Measurements from ENCODE around the gene ERBB4.

The ERBB4 gene

DNA sequence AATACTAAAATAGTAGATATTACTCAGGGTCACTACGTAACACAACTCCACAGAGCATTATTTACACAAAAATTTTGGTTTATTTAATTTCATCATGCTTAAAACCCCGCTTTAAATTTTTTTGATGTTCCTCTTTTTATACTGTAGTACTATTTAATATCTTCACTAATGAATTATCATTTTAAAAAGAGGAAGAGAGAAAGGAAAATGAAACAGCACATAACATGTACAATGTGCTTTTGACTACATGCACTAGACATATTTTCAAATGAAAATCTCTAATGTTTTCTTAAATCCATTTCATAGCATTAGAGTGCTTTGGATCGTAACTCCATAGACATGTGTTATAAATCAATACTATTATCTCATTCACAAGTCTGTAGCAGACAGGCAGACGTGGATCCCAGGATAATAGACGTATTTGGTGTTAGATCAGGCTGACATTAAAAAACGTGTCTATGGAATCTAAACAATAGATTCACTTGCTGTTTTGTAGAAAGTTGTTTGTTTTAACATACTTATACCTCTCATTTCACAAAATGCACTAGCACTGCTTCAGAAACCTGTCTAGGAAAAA is 1085.2 kb downstream of the ERBB4 start:
- Histone ChIP-seq H3K27ac (ENCODE audit: insufficient read depth, low read depth, low read length, poor library complexity, severe bottlenecking) (no peak overlapping the region), H3K4me1 (ENCODE audit: control insufficient read depth, insufficient read depth, low read length) (peaks cover 8% of the 10 kb centered on the region), H3K36me3 (ENCODE audit: control insufficient read depth, insufficient read depth, low read length) (no peaks in the 10 kb centered on the region), H3K9me3 (ENCODE audit: control insufficient read depth, low read length) (no peaks in the 10 kb centered on the region), H3K4me3 (ENCODE audit: insufficient read depth, low read depth, low read length) (no peak overlapping the region), H3K27me3 (ENCODE audit: control insufficient read depth, insufficient read depth, low read length, poor library complexity, severe bottlenecking) (no peaks in the 10 kb centered on the region)
- 89 to 96% methylated on average over 3 to 4 of the region's 6 CpGs for WGBS, 2 experiments

DNA sequence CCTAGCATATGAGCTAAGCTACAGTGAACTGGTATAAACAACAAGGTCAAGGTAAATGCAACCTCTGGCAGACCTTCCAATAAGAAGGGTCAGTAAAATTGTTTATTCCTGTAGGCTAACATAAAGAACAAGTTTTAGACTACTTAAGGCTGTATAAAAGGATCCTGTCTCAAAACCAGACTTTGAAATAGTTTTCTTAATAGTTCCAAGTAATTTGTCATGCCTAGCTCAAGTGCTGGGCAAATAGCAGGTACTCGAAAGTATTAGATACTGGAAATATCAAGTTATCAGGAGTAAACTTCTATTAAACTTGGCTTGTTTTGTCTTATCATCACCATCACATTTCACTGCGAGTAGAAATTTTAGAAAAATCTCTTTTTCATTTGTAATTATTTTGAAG is 1087.0 kb downstream of the ERBB4 start:
- Histone ChIP-seq H3K27me3 (ENCODE audit: control insufficient read depth, insufficient read depth, low read length, poor library complexity, severe bottlenecking) (no peaks in the 10 kb centered on the region), H3K4me3 (ENCODE audit: insufficient read depth, low read depth, low read length) (no peak overlapping the region), H3K9me3 (ENCODE audit: control insufficient read depth, low read length) (no peaks in the 10 kb centered on the region), H3K4me1 (ENCODE audit: control insufficient read depth, insufficient read depth, low read length) (peaks cover 8% of the 10 kb centered on the region), H3K36me3 (ENCODE audit: control insufficient read depth, insufficient read depth, low read length) (no peaks in the 10 kb centered on the region), H3K27ac (ENCODE audit: insufficient read depth, low read depth, low read length, poor library complexity, severe bottlenecking) (no peak overlapping the region)
- 89 to 100% methylated on average over 1 of the region's 2 CpGs for WGBS, 2 experiments

DNA sequence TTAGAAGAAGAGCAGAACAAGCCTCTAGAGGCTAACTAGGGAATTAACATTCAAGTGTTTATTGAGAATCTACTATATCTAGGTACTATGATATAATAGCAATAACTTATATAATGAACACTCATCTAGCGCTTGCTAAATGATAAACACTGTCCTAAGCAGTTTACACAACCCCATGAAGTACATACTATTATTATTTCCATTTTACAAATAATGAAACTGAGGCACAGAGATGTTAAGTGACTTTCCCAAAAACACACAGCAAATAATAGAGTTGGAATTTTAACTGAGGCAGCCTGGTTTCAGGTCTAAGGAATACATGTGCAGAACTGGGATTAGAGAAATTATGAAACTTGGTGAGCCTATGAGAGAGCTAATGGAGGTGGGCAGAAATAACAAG is 1088.8 kb downstream of the ERBB4 start:
- H3K27me3 ChIP-seq (ENCODE audit: control insufficient read depth, insufficient read depth, low read length, poor library complexity, severe bottlenecking), result no peaks in the 10 kb centered on the region
- WGBS, 2 experiments, result 91% methylated on average over 1 of the region's 1 CpG; no CpG with 5 or more reads in 1 of the 2 experiments
- H3K36me3 ChIP-seq (ENCODE audit: control insufficient read depth, insufficient read depth, low read length), result no peaks in the 10 kb centered on the region
- peaks cover 6% of the 10 kb centered on the region for H3K4me1 ChIP-seq (ENCODE audit: control insufficient read depth, insufficient read depth, low read length)
- no peak overlapping the region for H3K4me3 ChIP-seq (ENCODE audit: insufficient read depth, low read depth, low read length)
- H3K9me3 ChIP-seq (ENCODE audit: control insufficient read depth, low read length), result no peaks in the 10 kb centered on the region
- no peak overlapping the region for H3K27ac ChIP-seq (ENCODE audit: insufficient read depth, low read depth, low read length, poor library complexity, severe bottlenecking)

DNA sequence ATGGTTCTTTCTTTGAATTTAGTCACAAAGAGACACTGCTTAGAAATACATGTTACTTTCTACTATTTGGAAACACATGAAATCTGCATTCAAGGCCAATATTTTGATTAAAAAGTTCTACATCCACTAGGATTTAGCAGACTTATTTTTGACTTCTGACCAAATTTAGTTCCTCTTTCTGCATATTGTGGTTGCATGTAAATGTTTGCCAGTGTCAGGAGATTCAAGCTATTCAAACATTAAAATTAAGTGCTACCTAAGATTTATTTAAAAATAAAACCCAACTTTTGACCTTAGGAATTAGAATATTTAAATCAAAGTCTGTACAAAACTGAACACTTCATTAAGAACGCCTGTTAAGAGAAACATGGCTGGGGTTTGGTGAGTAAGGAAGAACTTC is 1091.1 kb downstream of the ERBB4 start:
- Histone ChIP-seq H3K9me3 (ENCODE audit: control insufficient read depth, low read length) (no peaks in the 10 kb centered on the region), H3K4me1 (ENCODE audit: control insufficient read depth, insufficient read depth, low read length) (no peaks in the 10 kb centered on the region), H3K36me3 (ENCODE audit: control insufficient read depth, insufficient read depth, low read length) (no peaks in the 10 kb centered on the region), H3K4me3 (ENCODE audit: insufficient read depth, low read depth, low read length) (no peak overlapping the region), H3K27ac (ENCODE audit: insufficient read depth, low read depth, low read length, poor library complexity, severe bottlenecking) (no peak overlapping the region), H3K27me3 (ENCODE audit: control insufficient read depth, insufficient read depth, low read length, poor library complexity, severe bottlenecking) (no peaks in the 10 kb centered on the region)
- WGBS, 2 experiments, result no CpG with 5 or more reads among the region's 1 CpG

DNA sequence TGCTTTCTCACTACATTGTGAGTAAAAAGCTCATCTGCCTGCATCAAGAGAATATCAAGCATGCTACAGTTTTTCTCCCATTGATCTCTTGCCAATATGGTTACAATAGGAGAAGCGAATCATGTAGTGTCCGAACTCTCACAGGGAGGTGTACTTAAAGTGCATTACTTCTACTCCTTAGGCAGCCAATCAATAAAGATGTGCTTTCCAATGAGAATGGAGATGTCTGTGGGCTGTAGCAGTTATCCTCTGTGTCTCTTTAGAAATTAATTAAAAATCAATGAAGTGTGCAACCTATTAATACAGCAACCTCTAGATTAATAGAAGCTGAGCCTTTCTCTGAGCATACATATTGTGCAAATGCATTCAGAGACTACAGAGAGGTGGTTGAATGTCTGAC is 1098.5 kb downstream of the ERBB4 start:
- H3K27ac ChIP-seq (ENCODE audit: insufficient read depth, low read depth, low read length, poor library complexity, severe bottlenecking), result no peak overlapping the region
- H3K4me3 ChIP-seq (ENCODE audit: insufficient read depth, low read depth, low read length), result no peak overlapping the region
- H3K4me1 ChIP-seq (ENCODE audit: control insufficient read depth, insufficient read depth, low read length), result peaks cover 2% of the 10 kb centered on the region
- no peaks in the 10 kb centered on the region for H3K27me3 ChIP-seq (ENCODE audit: control insufficient read depth, insufficient read depth, low read length, poor library complexity, severe bottlenecking)
- H3K36me3 ChIP-seq (ENCODE audit: control insufficient read depth, insufficient read depth, low read length), result no peaks in the 10 kb centered on the region
- no peaks in the 10 kb centered on the region for H3K9me3 ChIP-seq (ENCODE audit: control insufficient read depth, low read length)
- WGBS, 2 experiments, result 97 to 100% methylated on average over 2 of the region's 2 CpGs

DNA sequence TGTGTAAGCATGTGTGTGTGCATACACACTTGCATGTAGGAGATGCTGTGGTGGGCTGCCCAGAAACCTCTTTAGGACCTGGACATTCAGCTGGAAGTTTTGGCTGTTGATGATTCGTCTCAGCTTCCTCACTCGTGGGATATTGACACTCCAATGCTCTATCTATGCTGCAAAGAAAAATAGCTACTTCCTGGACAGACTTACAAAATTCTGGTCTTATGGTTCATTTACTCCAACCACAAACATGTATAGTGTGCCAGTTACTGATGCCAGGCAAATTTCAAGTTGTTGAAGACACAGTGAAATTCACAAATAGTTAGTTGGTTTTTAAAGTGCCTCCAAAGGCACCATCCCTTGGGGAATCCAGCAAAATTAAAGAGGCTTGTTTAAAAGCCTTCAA is 1099.6 kb downstream of the ERBB4 start:
- Histone ChIP-seq H3K36me3 (ENCODE audit: control insufficient read depth, insufficient read depth, low read length) (no peaks in the 10 kb centered on the region), H3K4me3 (ENCODE audit: insufficient read depth, low read depth, low read length) (no peak overlapping the region), H3K9me3 (ENCODE audit: control insufficient read depth, low read length) (no peaks in the 10 kb centered on the region), H3K27ac (ENCODE audit: insufficient read depth, low read depth, low read length, poor library complexity, severe bottlenecking) (no peak overlapping the region), H3K4me1 (ENCODE audit: control insufficient read depth, insufficient read depth, low read length) (peaks cover 4% of the 10 kb centered on the region), H3K27me3 (ENCODE audit: control insufficient read depth, insufficient read depth, low read length, poor library complexity, severe bottlenecking) (no peaks in the 10 kb centered on the region)
- WGBS, 2 experiments, result 86 to 92% methylated on average over 2 of the region's 2 CpGs

DNA sequence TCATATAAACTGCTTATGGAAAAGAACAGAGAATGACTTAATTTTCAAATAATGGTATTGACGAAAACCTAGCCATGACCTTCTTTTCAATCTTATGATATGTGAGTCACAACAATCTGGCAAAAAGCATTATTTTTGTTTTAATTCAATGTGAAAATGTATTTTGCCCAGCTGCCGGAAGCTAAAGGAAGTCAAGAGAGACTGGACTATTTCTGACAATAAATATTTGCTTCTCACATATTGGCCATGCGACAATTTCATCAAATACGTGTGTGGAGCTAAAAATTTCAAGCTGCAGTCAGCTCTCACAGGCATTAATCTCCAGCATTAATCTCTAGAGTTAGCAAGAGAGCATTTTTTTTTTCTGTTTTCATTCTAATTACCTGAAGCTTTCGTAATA is 1101.2 kb downstream of the ERBB4 start:
- WGBS, 2 experiments, result 94 to 95% methylated on average over 4 to 5 of the region's 5 CpGs
- Histone ChIP-seq H3K36me3 (ENCODE audit: control insufficient read depth, insufficient read depth, low read length) (no peaks in the 10 kb centered on the region), H3K27me3 (ENCODE audit: control insufficient read depth, insufficient read depth, low read length, poor library complexity, severe bottlenecking) (no peaks in the 10 kb centered on the region), H3K4me1 (ENCODE audit: control insufficient read depth, insufficient read depth, low read length) (peaks cover 4% of the 10 kb centered on the region), H3K9me3 (ENCODE audit: control insufficient read depth, low read length) (no peaks in the 10 kb centered on the region), H3K4me3 (ENCODE audit: insufficient read depth, low read depth, low read length) (no peak overlapping the region), H3K27ac (ENCODE audit: insufficient read depth, low read depth, low read length, poor library complexity, severe bottlenecking) (no peak overlapping the region)

DNA sequence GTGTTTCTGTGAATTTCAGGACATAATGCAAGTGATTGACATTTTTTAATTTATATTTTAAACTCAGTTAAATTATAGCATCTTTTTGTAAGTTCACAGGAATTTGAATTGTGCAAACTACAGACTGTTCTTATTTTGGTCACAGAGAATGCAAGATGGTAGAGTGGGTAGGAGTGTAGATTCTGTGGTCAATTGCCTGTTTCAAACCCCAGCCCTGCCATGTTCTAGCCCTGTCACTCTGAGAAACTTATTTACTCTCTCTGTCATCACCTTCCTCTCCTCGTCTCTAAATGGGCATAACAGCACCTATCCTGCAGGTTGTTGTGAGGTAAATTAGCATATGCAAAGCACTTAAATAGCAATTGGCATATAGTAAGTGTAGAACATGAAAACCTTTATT is 1102.4 kb downstream of the ERBB4 start:
- peaks cover 4% of the 10 kb centered on the region for H3K4me1 ChIP-seq (ENCODE audit: control insufficient read depth, insufficient read depth, low read length)
- no peaks in the 10 kb centered on the region for H3K9me3 ChIP-seq (ENCODE audit: control insufficient read depth, low read length)
- no peak overlapping the region for H3K27ac ChIP-seq (ENCODE audit: insufficient read depth, low read depth, low read length, poor library complexity, severe bottlenecking)
- no peaks in the 10 kb centered on the region for H3K36me3 ChIP-seq (ENCODE audit: control insufficient read depth, insufficient read depth, low read length)
- H3K4me3 ChIP-seq (ENCODE audit: insufficient read depth, low read depth, low read length), result no peak overlapping the region
- H3K27me3 ChIP-seq (ENCODE audit: control insufficient read depth, insufficient read depth, low read length, poor library complexity, severe bottlenecking), result no peaks in the 10 kb centered on the region
- WGBS, 2 experiments, result 88% methylated on average over 1 of the region's 1 CpG; no CpG with 5 or more reads in 1 of the 2 experiments

DNA sequence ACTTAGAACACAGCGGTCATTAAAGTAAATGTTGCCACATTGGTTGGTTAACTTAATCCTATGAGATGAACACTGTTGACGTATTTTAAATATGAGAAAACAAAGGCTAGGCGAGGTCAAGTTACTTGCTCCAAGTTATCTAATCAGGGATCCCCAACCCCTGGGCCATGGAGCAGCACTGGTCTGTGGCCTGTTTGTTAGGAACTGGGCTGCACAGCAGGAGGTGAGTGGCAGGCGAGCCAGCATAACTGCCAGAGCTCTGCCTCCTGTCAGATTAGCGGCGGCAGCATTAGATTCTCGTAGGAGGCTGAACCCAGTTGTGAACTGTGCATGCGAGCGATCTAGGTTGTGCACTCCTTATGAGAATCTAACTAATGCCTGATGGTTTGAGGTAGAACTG is 1103.3 kb downstream of the ERBB4 start:
- H3K27ac ChIP-seq (ENCODE audit: insufficient read depth, low read depth, low read length, poor library complexity, severe bottlenecking), result no peak overlapping the region
- H3K4me1 ChIP-seq (ENCODE audit: control insufficient read depth, insufficient read depth, low read length), result peaks cover 4% of the 10 kb centered on the region
- H3K36me3 ChIP-seq (ENCODE audit: control insufficient read depth, insufficient read depth, low read length), result no peaks in the 10 kb centered on the region
- no peaks in the 10 kb centered on the region for H3K9me3 ChIP-seq (ENCODE audit: control insufficient read depth, low read length)
- 89 to 92% methylated on average over 9 of the region's 9 CpGs for WGBS, 2 experiments
- no peaks in the 10 kb centered on the region for H3K27me3 ChIP-seq (ENCODE audit: control insufficient read depth, insufficient read depth, low read length, poor library complexity, severe bottlenecking)
- H3K4me3 ChIP-seq (ENCODE audit: insufficient read depth, low read depth, low read length), result no peak overlapping the region

DNA sequence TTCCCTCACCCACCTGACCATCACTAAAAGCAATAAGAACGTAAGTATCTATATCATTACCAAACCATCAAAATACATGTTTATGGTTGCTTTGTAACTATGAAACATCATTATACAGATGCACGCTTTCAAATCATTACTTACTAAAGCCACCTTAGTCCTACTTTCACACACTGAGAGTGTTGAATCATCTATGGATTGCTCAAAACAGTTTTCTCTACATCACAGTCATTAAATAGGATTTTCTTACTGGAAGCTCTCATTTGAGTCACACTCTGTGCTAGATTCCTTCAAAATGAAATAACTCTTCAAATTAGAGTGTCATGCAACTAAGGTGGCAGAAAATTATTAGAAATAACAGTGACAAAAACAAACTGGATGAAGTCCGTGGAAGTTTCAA is 1103.8 kb downstream of the ERBB4 start:
- Histone ChIP-seq H3K4me3 (ENCODE audit: insufficient read depth, low read depth, low read length) (no peak overlapping the region), H3K4me1 (ENCODE audit: control insufficient read depth, insufficient read depth, low read length) (peaks cover 4% of the 10 kb centered on the region), H3K27ac (ENCODE audit: insufficient read depth, low read depth, low read length, poor library complexity, severe bottlenecking) (no peak overlapping the region), H3K36me3 (ENCODE audit: control insufficient read depth, insufficient read depth, low read length) (no peaks in the 10 kb centered on the region), H3K27me3 (ENCODE audit: control insufficient read depth, insufficient read depth, low read length, poor library complexity, severe bottlenecking) (no peaks in the 10 kb centered on the region), H3K9me3 (ENCODE audit: control insufficient read depth, low read length) (no peaks in the 10 kb centered on the region)
- WGBS, 2 experiments, result 90 to 95% methylated on average over 3 of the region's 3 CpGs
